Brain microvascular endothelial cell (primary cell): ENCODE data around the gene MAGIX.
"Not testable (repeated sequence)": the region's sequence is repeated elsewhere in the genome, so short reads cannot be mapped to it uniquely, and the experiment has no call there.

Source experiments
- DNase-seq: peaks from one replicate; pipeline ENCODE4 v3.0.0-alpha.2; 2020
- H3K27ac ChIP-seq: fragments of 250-450 bp; sonication (Bioruptor Pico); 2 replicates; pipeline ENCODE4 v1.5.1; 2020; ENCODE audit warnings: mild to moderate bottlenecking, moderate library complexity
- H3K27me3 ChIP-seq: fragments of 250-450 bp; sonication (Bioruptor Pico); replicated peaks from 2 replicates; pipeline ENCODE4 v1.5.1; 2020; ENCODE audit warnings: mild to moderate bottlenecking
- H3K36me3 ChIP-seq: fragments of 250-450 bp; sonication (Bioruptor Pico); replicated peaks from 2 replicates; pipeline ENCODE4 v1.5.1; 2020; ENCODE audit warnings: mild to moderate bottlenecking
- H3K4me3 ChIP-seq: 2 replicates; pipeline ENCODE4 v1.5.1; 2011; ENCODE audit warnings: low read depth, mild to moderate bottlenecking, control low read depth, low read length, moderate library complexity
- in situ Hi-C: cut with HindIII; loops from 2 replicates; pipeline ENCODE4 v1.10.0; 2017; ENCODE audit warnings: low sequenced_read_pairs, low pct_ligation_motif_present
- TF ChIP-seq, protein P1 (sequence below): IDR thresholded peaks from 2 replicates; pipeline ENCODE4 v1.5.1; 2011; ENCODE audit warnings: low read depth, mild to moderate bottlenecking, moderate library complexity, low read length, control low read depth, inconsistent platforms; ENCODE audit errors: missing control alignments

The MAGIX gene

DNA sequence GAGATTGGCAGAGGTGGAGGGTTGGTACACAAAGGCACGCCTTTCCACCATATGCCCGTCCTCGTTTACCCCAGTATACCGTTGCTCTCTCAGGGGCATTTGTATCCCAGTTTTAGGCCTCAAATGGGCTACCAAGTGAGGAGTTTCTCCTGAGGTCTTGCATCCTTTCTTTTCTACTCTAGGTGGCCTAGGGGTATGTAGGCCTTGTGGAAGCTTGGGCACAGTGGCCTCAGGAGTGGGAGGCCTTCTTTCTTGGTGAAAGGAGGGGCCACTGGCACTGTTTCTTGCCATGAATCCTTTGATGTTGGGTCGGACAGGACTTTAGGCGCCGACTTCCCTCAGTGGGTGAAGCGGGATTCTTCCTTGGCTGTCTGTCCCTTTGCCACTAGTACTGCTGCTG lies 15.3 kb upstream of the MAGIX start:
- TF ChIP-seq, protein P1, sequence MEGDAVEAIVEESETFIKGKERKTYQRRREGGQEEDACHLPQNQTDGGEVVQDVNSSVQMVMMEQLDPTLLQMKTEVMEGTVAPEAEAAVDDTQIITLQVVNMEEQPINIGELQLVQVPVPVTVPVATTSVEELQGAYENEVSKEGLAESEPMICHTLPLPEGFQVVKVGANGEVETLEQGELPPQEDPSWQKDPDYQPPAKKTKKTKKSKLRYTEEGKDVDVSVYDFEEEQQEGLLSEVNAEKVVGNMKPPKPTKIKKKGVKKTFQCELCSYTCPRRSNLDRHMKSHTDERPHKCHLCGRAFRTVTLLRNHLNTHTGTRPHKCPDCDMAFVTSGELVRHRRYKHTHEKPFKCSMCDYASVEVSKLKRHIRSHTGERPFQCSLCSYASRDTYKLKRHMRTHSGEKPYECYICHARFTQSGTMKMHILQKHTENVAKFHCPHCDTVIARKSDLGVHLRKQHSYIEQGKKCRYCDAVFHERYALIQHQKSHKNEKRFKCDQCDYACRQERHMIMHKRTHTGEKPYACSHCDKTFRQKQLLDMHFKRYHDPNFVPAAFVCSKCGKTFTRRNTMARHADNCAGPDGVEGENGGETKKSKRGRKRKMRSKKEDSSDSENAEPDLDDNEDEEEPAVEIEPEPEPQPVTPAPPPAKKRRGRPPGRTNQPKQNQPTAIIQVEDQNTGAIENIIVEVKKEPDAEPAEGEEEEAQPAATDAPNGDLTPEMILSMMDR, result no peak
- in situ Hi-C loops, result no loop called here
- Histone ChIP-seq H3K4me3 (no peak overlapping the region), H3K36me3 (no peaks in the 10 kb centered on the region), H3K27me3 (no peaks in the 10 kb centered on the region), H3K27ac (no peak overlapping the region)
- DNase-seq, result no peak

DNA sequence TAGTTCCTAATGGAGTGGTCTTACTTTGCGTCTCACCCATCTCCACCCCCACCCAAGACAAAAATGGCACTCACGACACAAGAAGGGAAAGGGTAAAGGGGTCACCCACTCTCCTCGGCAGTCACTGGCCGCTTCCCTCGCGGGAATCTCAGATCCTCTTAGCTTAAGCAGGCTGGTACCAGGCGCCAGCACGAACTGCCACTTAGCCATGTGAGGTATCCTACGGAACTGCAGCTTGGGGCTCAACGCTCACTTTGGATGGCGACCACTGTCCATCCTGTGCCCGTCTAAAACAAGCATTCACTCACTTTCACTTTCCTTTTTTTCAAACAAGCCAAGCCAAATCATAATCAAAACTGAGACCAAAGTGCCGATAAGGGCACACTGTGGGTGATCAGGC lies 14.6 kb upstream of the MAGIX start:
- H3K27me3 ChIP-seq, result no peaks in the 10 kb centered on the region
- no peak overlapping the region for H3K27ac ChIP-seq
- TF ChIP-seq, protein P1, result no peak
- in situ Hi-C loops, result no loop called here
- no peak for DNase-seq
- no peak overlapping the region for H3K4me3 ChIP-seq
- H3K36me3 ChIP-seq, result no peaks in the 10 kb centered on the region

DNA sequence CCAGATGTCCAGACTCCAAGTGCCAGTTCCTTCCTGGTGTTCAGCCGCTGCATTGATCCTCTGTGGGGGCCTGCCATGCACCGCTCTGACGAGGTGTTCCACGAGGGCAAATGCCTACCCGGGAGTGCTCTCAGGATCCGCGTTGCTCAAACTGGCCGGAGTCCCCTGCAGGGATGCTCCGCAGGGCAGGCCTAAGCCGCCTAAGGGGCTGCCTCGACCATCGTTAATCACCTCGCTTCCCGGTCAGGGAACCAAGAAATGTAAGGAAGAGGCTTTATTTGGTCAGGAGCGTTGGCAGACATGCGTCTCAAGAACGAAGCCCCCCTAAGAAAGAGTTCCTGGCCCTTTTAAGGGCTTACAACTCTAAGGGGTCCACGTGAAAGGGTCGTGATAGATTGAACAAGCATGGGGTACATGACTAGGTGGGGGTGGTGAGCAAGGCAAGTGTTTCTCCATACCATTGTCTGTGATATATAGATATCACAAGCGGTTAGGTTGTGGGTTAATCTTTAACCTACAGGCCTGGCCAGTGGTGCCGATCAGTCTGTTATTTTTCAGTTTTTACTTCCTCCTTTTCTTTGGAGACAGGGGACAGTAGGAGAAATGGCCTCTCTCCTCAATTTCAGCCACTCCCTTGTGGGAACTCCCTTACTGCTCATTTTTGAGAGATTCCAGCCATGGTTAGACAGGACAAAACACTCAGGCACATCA lies 14.0 kb upstream of the MAGIX start:
- in situ Hi-C loops, H3K36me3 ChIP-seq, H3K27me3 ChIP-seq, H3K27ac ChIP-seq, H3K4me3 ChIP-seq, DNase-seq: not testable (repeated sequence)

DNA sequence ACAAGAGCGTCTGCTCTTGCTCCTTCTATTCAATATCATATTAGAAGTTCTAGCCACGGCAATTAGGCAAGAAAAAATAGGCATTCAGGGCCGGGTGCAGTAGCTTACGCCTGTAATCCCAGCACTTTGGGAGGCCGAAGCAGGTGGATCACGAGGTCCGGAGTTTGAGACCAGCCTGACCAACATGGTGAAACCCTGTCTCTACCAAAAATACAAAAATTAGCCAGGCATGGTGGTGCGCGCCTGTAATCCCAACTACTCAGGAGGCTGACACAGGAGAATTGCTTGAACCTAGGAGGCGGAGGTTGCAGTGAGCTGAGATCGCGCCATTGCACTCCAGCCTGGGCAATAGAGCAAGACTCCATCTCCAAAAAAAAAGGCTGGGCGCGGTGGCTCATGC lies 13.3 kb upstream of the MAGIX start:
- in situ Hi-C loops, H3K27ac ChIP-seq, H3K27me3 ChIP-seq, DNase-seq, H3K36me3 ChIP-seq, H3K4me3 ChIP-seq: not testable (repeated sequence)

DNA sequence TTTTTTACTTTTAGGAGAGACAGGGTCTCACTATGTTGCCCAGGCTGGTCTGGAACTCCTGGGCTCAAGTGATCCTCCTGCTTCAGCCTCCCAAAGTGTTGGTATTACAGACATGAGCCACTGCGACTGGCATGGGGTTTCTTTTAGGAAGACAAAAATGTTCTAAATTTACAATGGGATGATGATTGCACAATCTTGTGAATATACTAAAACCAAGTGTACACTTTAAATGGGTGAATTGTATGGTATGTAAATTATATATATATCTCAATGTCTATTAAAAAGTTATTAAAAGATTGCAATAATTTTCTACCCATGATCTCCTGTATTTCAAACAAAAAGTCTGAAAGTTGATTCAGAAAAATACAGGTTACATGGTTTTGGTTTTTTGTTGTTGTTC lies 9.1 kb upstream of the MAGIX start:
- in situ Hi-C loops, result no loop called here
- no peaks in the 10 kb centered on the region for H3K27me3 ChIP-seq
- TF ChIP-seq, protein P1, result no peak
- H3K27ac ChIP-seq, result no peak overlapping the region
- H3K36me3 ChIP-seq, result no peaks in the 10 kb centered on the region
- no peak for DNase-seq
- H3K4me3 ChIP-seq, result no peak overlapping the region

DNA sequence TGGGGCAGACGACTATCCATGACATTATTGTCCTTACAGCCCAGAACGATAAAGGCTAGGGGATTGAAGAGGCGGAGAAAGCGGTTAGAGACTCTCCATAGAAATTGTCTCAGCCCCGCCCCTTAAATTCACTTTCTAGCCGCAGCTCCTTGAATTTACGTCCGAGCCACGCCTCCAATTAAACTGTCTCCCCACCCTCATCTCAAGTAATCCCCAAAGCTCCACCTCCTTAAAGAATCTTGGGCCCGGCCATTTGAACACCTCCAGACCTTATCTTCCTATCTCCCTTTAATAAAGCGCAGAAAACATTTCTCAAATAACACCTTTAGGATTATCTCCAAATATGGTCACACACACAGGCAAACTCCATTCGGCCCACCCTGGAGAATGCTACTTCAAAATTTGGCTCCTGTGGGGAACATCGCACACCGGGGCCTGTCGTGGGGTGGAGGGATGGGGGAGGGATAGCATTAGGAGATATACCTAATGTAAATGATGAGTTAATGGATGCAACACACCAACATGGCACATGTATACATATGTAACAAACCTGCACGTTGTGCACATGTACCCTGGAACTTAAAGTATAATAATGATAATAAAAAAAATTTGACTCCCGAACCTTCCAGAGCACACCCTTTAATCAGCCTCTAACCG lies 7.2 kb upstream of the MAGIX start:
- H3K27ac ChIP-seq, result peak overlapping the region; percentile 93
- no peaks in the 10 kb centered on the region for H3K36me3 ChIP-seq
- TF ChIP-seq, protein P1, result no peak
- peak; percentile 60 for DNase-seq
- peak overlapping the region; percentile 52 for H3K4me3 ChIP-seq
- no peaks in the 10 kb centered on the region for H3K27me3 ChIP-seq
- in situ Hi-C loops, result no loop called here
